RCC 7860 (cell line): ENCODE results near the gene LSM14B.

ENCODE experiments used
- DNase-seq: peaks from one replicate; pipeline ENCODE4 v3.0.0-alpha.2; 2015; ENCODE audit warnings: low spot score
- FAIRE-seq: peaks from 2 replicates; lab custom pipeline; 2012; peaks lifted over from hg19 to GRCh38; lab: Jason Lieb, UNC

The LSM14B gene

DNA sequence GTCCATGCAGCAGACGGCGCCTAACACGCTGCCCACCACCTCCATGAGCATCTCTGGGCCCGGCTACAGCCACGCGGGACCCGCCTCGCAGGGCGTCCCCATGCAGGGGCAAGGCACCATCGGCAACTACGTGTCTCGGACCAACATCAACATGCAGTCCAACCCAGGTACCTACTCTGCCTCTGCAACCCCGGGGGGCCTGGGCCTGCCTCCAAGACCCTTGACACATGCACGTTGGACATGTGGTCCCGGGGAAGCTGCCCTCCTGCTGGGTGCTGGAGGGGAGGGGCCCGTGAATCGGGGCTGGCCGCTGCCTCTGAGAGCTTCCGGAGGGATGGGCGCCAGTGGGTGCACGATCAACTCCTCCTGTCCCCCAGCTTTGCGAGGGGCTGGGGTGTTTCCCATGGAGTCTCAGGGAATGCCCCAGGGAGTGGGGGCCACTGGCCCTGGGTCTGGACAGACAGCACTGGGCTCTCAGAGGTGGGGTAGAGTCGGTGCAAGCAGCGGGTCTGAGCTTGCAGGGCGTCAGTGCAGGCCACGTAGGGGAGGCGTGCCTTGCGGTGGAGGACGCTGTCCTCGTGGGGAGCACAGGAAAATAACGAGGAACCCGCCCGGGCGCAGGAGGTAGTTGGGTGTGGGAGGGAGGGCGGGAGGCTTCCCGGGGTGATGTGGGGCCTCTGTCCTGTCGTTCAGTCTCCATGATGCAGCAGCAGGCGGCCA, 40.6 kb downstream of the LSM14B start:
- DNase-seq (no peak), FAIRE-seq (no peak)

GRCh38 chr20:62163485-62163865, 41.2 kb downstream of the LSM14B start:
- DNase-seq (no peak), FAIRE-seq (no peak)

- DNase-seq (no peak), FAIRE-seq (no peak)
Measured at GRCh38 chr20:62163986-62164762, 41.9 kb downstream of the LSM14B start.

GRCh38 chr20:62164879-62165761, 42.8 kb downstream of the LSM14B start:
- FAIRE-seq (no peak), DNase-seq (no peak)

DNA sequence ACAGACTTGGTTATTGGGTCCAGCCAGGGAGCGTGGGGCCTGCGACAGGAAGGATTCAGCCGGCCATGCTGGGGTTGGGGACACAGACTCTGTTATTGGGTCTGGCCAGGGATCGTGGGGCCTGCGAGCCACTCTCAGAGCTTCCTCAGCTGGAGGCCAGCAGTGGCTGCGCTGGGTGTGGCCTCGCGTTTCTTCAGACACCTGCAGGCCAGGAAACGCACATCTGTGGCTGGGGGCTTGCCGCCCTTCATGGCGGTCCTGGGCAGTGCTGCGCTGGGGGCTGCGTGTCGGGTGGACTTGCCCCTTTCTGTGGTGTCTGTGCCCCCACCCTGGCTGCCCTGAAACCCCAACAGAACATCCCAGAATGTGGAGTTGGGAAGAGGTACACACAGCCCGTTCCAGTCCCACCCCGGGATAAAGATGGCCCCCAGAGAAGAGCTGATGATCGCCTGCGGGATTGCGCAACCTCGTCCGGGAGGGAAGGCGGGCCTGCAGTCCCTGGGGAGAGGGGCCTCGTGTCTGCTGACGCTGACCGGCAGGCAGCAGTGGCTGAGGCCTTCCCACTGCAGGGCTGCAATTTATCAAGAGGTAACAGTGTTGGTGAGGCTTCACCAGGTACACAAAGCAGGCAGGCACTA, 43.6 kb downstream of the LSM14B start:
- no peak for DNase-seq
- FAIRE-seq, result no peak

DNA sequence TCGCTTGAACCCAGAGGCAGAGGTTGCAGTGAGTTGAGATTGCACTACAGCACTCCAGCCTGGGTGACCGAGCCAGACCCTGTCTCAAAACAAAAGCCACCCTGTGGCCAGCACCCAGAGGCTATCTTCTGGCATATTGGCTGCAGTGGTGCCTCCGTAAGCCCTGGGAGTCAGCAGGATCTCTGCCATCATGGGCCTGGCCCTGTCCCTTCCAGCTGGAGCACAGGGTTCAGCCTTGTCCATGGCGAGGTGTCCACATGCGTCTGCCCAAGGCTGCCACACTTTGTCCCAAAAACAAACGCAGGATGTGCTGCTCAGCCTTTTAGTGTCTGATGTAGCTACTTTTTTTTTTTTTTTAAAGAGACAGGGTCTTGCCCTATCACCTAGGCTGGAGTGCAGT, 45.2 kb downstream of the LSM14B start:
- DNase-seq (no peak), FAIRE-seq (no peak)

DNA sequence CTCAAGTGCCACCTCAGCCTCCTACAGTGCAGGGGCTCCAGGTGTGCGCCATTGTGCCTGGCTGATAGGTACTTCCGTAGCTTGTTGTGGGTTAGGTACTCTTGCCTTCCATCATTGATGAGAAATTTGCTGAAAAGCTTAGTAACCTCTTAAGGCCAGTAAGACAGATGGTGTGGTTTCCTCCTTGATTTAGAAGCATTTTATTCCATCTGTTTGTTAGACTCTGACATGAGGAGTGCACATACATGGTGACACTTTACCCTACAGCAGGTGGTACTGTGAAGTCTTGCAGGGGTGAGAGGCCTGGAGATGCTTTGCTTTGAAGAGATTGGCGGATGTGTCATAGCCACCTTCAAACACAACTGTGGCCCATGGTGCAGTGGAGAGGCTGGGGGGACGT, 45.8 kb downstream of the LSM14B start:
- no peak for DNase-seq

DNA sequence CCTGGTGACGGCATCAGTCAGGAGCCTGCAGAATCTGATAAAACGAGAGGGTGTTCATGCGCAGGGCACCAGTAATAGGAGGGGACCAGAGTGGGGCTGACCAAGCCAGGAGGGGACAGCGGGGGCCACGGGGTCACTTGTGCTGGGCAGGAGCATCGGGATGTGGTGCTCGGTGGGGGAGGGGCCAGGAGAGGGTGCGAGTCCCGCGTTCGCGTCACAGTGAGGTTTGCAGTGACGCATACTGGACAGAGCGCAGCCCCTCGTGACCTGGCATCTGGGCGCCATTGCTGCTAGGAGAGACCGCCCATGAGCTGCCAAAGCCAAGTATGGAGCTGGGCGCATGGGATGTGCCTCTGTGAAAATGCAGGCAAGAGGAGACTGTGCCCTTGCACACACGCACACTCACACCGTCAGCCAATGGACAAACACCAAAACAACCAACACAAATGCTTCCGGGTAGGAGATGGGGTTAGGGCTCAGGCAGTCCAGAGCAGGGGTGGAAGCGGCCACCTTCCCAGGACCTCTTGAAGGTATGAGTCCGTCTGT, 46.7 kb downstream of the LSM14B start:
- no peak for FAIRE-seq

More for the DNA sequence above, 45.8 kb downstream of the LSM14B start:
- FAIRE-seq, result no peak

GRCh38 chr20:62170536-62170935, 48.3 kb downstream of the LSM14B start:
- DNase-seq (no peak), FAIRE-seq (no peak)

More for the DNA sequence above, 46.7 kb downstream of the LSM14B start:
- DNase-seq, result no peak

GRCh38 chr20:62171245-62171644, 49.0 kb downstream of the LSM14B start:
- FAIRE-seq (no peak), DNase-seq (no peak)

DNA sequence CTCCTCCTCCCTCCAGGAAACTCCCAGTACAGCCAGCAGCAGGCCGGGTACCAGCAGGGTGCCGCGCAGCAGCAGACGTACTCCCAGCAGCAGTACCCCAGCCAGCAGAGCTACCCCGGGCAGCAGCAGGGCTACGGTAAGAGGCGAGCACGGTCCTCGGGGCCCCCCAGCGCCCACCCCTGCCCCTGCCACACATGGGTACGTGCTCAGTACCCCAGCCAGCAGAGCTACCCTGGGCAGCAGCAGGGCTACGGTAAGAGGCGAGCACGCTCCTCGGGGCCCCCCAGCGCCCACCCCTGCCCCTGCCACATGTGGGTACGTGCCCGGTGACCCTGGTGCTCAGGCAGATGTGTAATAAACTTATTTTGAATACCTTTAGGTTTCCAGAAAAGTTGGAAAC, 50.4 kb downstream of the LSM14B start:
- DNase-seq (no peak), FAIRE-seq (no peak)

- DNase-seq (no peak), FAIRE-seq (no peak)
Measured at GRCh38 chr20:62174021-62174804, 51.9 kb downstream of the LSM14B start.

- no peak for DNase-seq
Measured at GRCh38 chr20:62174870-62175624, 52.8 kb downstream of the LSM14B start.

GRCh38 chr20:62175711-62176110, 53.4 kb downstream of the LSM14B start:
- DNase-seq (no peak), FAIRE-seq (no peak)

More at GRCh38 chr20:62174870-62175624, 52.8 kb downstream of the LSM14B start:
- no peak for FAIRE-seq

DNA sequence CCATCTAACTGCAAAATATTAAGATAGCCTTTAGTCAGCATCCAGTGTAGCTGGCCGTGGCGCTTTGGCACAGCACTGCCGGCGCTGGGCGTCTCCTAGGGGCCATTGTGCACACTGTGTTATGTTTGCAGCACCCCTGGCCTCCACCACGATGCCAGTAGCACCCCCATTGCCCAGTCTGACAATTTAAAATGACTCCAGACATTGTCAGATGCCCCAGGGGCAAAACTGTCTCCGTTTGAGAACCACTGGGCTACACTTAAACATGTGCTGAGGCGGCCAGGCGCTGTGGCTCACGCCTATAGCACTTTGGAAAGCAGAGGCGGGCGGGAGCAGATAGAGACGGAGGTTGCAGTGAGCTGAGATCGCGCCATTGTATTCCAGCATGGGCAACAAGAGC, 54.6 kb downstream of the LSM14B start:
- FAIRE-seq, result no peak
- DNase-seq, result no peak

- DNase-seq, result no peak
- no peak for FAIRE-seq
Measured at GRCh38 chr20:62177307-62177706, 55.0 kb downstream of the LSM14B start.

DNA sequence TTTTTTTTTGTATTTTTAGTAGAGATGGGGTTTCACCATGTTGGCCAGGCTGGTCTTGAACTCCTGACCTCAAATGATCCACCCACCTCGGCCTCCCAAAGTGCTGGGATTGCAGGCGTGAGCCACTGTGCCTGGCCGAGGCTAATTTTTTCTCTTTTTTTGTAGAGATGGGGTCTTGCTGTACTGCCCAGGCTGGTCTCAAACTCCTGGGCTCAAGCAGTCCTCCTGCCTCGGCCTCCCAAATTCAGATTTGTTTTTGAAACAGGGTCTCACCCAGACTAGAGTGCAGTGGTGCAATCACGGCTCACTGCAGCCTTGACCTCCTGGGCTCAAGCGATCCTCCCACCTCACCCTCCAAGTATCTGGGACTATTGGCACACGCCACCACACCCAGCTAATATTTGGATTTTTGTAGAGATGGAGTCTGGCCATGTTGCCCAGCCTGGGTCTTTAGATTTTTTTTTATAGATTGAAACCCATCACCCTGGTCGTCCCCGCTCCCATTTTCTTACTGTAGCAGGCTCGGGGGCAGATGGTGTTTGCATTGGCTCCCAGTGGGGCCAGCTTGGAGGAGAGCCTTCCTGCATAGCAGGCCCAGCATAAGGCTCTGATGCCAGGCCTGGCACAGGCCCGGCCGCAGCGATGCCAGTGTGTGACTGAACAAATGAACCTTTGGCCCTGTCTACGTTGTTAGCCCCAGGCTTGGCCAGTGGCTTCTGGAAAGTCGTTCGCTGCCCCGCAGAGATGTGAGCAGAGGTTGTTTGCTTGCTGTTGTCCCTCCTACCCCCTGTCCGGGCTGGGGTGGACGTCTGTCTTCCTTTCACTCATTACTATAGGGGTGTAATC, 56.3 kb downstream of the LSM14B start:
- FAIRE-seq, result no peak
- DNase-seq, result no peak

DNA sequence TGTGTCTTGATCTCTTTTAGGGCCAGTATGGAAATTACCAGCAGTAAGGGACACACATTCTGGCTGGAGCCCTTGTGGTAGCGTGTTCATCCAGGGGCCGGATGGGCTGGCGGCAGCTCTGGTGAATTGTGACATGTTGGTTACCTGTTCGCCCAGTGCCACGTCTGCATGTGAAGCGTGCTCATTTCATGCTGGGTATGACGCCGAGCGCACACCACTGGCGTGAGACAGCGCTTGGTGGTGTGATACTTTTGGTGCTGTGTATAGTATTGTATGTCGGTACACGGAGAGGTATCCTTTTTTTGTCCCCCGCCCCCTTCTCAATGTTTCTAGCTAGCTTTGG, 56.9 kb downstream of the LSM14B start:
- FAIRE-seq (no peak), DNase-seq (no peak)
